NCI-H187 (cell line): ENCODE data around the gene OGFR.

ENCODE experiments used
- DNase-seq, 2 experiments: peaks; one replicate each; lab custom pipeline; 2025; lab: John Stamatoyannopoulos, UW

OGFR gene

GRCh38 chr20:62804627-62805154 lies at the start of gene OGFR:
Gene OGFR, plus strand, starts transcription at chr20:62804835. Its CDS starts 25 bp downstream, at chr20:62804860.
- DNase-seq = no peak

GRCh38 chr20:62754991-62755356 lies 49.7 kb upstream of the OGFR start:
- no peak for DNase-seq

DNA sequence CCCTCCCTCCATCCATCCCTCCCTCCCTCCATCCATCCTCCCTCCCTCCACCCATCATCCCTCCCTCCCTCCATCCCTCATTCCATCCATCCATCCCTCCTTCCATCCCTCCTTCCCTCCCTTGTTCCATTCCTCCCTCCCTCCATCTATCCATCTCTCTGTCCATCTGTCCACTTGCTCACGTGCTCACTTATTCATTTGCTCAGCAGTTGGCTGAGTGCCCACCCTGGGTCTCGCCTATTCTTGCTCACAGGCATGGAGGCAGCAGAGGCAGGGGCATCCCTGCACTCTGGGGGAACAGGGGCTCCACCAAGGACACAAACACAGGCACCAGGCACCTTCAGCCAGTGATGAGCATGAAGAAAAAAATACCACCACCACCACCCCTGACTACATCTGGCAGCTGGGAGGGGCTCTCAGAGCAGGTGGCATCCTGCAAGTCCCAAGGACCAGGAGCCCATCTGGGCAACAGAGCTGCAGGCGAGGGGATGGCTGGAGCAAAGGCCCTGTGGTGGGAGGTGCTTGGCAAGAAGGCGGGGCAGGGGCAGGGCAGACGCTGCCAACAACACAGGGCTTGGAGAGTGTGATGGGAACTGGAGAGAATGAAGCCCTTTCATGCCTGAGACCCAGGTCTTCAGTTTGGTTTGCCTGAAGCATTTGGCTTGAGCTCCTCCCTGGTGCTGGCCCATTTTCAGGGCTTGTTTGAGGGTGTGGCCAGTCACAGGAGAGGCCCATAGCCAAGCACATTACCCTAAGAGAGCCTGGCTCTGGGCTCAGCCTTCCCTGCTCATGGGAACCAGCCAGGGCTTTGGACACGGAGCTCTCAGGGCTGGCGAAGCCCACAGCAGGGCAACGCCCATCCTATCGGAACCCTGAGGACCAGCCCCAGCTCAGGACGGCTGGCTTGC lies 48.6 kb upstream of the OGFR start:
- DNase-seq = no peak

DNA sequence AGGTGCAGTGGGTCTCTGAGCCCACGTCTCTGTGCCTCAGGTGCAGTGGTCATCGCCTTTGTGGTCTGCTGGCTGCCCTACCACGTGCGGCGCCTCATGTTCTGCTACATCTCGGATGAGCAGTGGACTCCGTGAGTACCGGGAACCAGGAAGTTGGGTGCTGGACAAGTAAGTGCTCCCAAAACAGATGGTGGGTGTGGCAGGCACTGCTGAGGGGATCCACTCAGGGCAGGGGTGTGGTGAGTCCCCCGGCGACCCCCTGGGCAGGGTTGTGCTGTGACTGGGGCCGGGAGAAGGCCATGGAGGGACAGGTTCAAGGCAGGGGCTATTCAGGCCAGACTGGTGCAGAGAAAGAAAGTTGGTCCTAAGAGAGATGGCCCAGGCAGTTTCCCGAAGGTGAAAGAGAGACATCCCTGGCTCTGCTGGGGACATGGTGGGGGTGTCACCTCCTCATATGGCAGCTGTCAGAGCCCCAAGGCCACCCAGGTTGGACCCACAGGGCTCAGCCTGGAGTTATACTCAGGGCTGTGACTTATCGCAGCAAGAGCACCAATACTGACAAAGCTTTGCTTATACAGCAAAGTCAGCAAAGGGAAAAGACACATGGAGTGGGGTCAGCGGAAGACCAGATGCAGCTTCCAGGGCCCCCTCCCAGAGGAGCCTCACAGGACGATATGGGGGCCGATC lies 46.3 kb upstream of the OGFR start:
- no peak for DNase-seq

DNA sequence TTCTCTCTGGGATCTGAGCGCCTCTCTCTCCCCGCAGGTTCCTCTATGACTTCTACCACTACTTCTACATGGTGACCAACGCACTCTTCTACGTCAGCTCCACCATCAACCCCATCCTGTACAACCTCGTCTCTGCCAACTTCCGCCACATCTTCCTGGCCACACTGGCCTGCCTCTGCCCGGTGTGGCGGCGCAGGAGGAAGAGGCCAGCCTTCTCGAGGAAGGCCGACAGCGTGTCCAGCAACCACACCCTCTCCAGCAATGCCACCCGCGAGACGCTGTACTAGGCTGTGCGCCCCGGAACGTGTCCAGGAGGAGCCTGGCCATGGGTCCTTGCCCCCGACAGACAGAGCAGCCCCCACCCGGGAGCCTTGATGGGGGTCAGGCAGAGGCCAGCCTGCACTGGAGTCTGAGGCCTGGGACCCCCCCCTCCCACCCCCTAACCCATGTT lies 44.6 kb upstream of the OGFR start:
- DNase-seq = no peak

GRCh38 chr20:62760471-62760855 lies 44.2 kb upstream of the OGFR start:
- no peak for DNase-seq

DNA sequence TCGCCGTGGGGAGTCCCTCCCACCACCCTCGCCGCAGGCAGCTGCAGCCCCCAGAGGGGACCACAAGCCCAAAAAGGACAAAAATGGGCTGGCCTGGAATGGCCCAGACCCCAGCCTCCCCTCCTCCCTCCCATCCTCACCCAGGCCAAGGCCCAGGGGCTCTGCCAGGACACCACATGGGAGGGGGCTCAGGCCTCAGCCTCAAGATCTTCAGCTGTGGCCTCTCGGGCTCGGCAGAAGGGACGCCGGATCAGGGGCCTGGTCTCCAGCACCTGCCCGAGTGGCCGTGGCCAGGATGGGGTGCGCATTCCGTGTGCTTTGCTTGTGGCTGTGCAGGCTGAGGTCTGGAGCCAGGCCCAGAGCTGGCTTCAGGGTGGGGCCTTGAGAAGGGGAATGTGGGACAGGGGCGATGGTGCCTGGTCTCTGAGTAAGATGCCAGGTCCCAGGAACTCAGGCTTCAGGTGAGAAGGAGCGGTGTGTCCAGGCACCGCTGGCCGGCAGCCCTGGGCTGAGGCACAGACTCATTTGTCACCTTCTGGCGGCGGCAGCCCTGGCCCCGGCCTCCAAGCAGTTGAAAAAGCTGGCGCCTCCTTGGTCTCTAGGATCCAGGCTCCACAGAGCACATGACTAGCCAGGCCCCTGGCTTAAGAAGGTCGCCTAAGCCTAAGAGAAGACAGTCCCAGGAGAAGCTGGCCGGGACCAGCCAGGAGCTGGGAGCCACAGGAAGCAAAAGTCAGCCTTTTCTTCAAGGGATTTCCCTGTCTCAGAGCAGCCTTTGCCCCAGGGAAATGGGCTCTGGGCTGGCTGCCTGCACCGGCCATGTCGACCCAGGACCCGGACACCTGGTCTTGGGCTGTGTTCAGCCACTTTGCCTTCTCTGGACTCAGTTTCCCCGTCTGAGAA lies 43.5 kb upstream of the OGFR start:
- no peak for DNase-seq

DNA sequence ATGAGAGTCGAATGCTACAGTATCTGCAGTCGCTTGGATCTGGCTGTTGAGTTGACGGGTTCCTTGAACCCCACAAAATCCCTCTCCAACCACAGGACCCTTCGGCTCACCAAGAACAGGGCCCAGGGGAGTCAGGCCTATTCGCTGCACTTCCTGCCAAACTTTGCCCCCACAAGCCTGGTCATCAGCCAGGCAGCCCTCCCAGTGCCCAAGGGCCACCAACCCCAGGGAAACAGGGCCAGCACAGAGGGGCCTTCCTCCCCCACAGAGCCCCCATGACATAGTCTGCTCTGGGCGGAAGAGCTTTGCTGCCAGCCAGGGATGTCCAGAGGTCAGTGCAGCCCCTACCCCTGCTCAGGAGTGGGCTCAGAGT lies 42.9 kb upstream of the OGFR start:
- DNase-seq = no peak

DNA sequence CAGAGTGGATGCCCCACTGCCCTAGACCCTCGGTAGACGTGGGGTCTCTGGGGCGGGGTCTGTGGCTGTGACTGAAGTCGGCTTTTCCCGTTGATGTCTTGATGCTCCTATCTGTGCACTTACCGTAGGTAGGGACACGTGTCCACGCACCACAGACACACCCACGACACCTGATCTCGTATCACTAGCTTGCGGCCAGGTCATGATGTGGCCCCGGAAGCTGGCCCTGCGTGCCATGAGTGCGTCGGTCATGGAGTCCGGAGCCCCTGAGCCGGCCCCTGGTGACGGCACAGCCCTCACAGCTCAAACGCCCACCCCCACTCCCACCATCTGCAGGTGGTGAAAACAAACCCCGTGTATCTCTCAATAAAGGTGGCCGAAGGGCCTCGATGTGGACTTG lies 42.3 kb upstream of the OGFR start:
- DNase-seq = no peak

DNA sequence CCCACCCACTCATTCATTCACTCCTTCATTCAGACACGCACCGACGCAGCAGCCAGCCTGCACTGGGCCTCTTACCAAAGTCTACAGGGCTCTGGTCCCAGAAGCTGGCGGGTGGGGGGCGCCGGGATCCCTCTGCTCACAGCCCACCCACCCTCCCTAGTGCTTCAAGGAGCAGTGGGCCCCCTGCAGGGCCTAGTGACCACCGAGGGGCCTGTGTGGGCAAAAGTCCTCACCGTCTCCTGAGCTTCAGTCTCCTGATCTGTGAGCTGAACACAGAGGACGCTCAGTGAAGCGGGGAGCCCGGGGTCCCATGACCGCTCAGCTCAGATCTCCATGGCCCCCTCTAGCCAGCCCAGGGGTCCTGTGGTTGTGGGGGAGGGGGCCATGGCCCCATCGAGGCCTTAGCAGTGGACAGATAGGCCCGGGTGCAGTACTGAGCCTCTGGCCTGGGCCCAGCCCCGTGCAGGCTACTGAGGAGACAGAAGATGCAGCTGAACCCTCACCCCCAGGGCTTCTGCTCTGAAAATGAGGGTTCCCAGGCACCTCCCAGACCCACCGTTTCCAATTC lies 41.8 kb upstream of the OGFR start:
- no peak for DNase-seq

DNA sequence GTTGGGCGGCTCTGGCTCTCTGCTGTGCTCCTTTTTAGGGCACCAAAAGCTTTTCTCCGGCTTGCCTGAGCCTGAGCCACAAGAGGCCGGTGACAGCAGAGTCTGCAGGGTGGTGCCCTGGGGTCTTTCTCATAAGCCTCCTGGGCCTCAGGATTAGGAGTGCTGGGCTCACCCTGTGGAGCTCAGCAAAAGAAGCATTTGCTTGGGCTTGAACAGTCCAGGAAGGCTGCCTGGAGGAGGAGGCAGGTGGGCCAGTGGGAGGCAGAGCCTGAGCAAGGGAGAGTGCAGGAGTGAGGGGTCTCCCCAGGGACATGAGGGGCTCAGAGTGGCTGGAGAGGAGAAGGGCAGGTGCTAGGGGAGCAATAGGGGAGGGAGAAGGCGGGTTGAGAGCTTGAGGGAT lies 41.2 kb upstream of the OGFR start:
- DNase-seq = no peak

- no peak for DNase-seq
Measured at GRCh38 chr20:62764156-62764935, 40.3 kb upstream of the OGFR start.

DNA sequence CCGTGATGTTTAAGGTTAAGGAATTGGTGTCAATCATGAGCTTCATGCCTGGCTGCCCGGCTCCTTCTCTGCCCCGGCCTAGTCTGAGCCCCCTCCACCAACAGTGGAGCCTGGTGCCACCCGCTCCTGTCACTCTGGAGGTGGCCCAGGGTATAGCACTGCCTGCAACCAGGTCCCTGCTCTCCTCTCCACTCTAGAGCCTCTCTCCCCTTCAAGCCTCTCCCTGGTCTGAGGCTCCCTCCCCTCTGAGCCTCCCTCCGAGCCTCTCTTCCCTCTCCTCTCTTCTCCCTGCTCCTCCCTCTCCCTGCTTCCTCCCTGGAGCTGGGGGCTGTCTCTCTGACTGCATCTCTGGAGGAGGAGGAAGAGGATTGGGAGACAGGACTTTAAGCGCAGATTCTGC lies 39.6 kb upstream of the OGFR start:
- DNase-seq = no peak

- DNase-seq = no peak
Measured at GRCh38 chr20:62765432-62766070, 39.1 kb upstream of the OGFR start.

- DNase-seq = no peak
Measured at GRCh38 chr20:62766071-62766450, 38.6 kb upstream of the OGFR start.

- DNase-seq = no peak
Measured at GRCh38 chr20:62766716-62767115, 37.9 kb upstream of the OGFR start.

- no peak for DNase-seq
Measured at GRCh38 chr20:62768234-62768546, 36.4 kb upstream of the OGFR start.

DNA sequence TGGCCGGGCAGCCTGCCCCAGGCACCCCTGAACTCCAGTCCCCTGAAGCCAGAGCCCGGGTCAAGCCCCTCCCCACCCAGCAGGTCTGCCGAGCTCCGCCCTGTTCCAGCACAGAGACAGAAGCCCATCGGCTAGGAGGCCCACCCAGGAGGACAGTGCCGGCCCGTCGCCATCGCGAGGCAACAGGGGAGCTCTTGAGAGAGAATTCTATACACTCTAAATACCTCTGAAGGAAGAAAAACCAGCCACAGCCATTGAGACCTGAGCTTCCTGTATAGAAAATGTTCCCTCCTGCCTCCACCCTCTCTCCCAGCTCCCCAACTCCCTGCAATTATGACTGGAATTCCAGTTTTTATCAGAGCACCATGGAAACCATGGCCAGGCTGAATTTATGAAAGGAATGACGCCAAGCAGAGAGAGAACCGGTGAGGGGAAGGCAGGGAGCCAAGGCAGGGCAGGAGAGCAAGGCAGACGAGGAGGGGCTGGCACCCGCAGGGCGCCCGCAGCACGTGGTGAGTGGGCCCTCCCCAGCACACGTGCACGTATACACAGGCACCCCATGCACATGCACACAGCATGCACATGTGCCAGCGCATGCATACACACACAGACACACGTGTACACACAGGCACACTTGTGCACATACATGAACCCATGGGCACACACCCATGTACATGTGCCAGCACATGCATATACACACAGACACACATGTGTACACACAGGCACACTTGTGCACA lies 35.9 kb upstream of the OGFR start:
- DNase-seq = no peak

DNA sequence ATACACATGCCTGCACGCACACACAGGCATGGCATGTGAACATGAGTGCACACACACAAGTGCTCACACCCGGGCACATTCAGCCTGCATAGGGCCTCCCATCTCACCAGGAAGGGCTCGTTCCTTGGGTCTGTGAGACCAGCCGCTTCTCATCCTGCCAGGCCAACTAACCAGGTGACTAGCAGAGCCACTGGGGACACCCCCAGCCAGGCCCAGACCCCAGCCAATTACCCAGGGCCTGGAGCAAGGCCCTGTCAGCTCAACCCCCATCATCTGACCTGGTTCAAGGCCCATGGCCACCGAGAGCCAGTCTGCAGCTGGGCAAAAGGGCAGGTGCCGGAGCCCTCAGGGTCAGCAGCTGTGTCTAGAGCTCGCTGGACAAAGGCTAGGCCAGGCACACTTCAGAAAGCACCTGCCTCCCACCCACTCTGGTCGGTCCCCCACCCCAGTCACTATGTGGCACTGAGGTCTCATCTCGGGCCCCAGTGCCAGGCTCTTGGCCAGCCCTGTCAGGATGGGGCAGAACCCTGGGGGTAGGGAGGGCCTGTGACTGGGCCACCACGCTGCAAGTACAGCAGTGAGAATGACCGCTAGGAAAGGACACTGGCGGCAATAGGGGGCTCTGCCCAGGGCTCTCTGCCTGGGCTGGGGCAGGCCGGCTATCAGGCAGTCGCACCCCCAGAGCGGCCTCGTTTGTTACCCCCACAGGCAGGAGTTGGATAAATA lies 35.1 kb upstream of the OGFR start:
- DNase-seq = no peak
